ENCODE data around the gene PLOD1.
"Not testable (repeated sequence)": the region's sequence is repeated elsewhere in the genome, so short reads cannot be mapped to it uniquely, and the experiment has no call there.

The PLOD1 gene

DNA sequence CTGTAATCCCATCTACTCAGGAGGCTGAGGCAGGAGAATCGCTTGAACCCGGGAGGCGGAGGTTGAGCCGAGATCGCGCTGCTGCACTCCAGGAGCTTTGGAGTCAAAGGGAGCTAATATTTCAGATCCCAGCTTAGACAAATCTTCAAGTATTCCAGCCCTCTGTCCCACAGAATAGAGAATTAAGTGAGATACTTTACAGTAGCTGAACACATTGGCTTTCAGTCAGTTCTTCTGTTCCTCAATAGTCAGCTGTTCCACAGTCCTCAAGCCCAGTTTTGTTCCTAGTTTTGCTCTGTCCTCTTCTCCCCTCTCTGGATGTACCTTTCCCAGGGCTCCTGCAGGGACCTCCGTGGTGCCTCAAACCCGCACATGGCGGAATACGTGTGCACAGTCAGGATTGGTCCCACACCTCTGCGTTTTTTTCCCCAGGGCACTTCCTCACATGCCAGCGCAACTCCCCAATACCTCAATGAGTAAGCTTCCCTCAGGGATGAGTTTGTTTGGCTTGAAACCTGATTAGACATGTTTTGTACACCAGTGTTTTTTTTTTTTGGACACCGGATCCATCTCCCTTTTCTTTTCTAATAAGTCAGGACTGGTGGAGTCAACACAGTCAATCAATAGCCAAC is 47.0 kb downstream of the PLOD1 start:
- DNase-seq: no peak

GRCh38 chr1:11982010-11982392 is 47.5 kb downstream of the PLOD1 start:
- DNase-seq: no peak

DNA sequence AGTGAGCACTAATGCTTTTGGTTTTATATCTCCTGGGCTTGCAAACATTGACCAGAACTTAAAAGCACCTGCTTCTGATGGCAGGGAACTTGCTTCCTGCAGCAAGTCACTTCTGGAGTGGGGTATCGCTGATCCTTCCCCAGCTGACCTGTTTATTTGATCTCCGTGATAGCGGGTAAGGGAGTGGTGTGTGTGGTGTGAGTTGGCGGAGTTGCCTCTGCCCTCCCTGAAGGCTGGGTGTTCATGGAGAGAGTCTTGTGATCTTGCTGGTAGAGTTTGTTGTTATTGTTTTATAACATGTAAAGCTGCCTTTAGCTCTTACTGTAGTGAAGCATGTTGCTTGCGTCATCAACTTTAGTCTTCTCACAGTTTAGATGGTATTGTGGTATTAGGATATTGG is 49.6 kb downstream of the PLOD1 start:
- no peak for DNase-seq

GRCh38 chr1:11984576-11984975 is 50.1 kb downstream of the PLOD1 start:
- DNase-seq: no peak

DNA sequence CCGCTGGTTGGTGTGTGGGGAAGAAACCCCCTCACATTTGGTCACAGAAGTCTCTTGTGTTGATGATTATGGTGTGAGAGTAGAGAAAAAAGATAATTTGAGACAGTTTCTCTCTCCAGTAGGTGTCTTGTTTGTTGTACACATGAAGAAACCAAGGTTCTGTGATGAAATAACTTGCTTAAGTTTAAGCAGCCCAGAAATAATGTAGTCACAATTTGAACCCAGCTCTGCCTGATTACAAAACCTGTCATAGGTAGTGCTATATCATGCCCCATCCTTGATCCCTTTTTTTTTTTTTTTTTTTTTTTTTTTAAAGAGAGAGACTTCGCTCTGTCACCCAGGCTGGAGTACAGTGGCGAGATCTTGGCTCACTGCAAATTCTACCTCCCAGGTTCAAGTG is 50.7 kb downstream of the PLOD1 start:
- no peak for DNase-seq

DNA sequence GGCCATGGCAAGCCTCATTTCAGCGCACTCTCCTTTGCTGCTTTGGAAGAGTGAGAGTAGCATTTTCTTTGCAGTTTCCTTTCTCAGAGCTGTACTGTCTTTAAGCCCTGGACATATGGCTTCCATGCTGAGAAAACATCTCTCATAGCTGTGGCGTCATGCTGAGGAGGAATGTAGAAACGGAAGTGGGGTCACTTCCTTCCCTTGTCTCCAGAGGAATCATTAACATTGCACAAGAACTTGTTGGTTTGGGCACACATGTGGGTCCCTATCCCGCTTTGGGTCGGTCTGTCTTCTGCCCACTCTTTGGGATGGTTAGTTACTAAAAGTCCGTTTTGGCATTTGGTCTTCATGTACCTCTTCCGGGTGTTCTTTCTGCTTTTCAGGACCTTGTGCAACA is 51.3 kb downstream of the PLOD1 start:
- DNase-seq: no peak

DNA sequence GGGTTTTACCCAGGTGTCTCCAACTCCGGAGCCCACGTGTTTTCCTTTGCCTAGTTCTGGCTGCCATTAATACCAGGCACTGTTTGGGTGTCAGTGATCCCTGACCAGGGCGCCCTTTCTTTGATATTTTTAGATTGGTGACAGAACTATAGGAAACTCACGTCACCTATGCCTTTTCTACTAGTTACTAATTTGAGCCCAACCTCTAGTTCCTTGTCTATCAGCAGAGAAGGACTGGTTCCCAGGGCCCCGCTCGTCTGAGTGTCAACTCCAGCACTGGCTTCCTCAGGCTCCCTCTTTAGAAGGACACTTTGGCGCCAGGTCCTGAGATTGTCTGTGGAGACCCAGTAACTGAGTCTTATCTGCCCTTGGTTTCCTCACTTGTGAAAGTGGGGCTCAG is 55.2 kb downstream of the PLOD1 start:
- DNase-seq: no peak

GRCh38 chr1:11990303-11991032 is 56.0 kb downstream of the PLOD1 start:
- DNase-seq: no peak

DNA sequence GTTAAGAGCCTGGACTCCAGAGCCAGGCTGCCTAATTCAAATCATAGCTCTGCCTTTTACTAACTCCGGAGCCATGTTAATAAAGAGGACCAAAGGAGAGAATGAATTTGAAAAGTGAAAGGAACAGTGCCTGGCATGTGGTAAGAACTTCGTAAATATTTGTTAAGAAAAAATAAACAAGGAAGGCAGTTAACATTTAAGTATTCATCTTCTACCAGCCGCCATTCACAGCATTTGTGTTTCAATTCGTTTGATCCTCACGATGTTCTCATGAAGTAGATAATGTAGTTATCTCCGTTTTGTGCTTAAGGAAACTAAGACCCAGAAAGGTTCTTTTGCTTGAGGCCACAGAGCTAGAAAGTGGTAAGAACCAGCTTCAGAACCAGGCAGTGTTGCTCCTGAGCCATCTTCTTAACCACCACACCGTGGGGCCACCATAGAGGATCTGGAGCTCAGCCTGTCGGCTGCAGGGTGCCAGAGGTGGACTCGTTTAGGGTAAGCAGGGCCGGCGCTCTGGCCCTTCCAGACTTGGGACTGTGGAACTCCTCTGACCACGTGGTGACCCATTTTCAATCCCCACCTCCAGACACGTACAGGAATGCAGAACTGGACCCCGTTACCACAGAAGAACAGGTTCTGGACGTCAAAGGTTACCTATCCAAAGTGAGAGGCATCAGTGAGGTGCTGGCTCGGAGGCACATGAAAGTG is 57.6 kb downstream of the PLOD1 start:
- DNase-seq: no peak

GRCh38 chr1:11997081-11997850 is 62.7 kb downstream of the PLOD1 start:
- no peak for DNase-seq

- DNase-seq: no peak
Measured at GRCh38 chr1:11998636-11999035, 64.1 kb downstream of the PLOD1 start.

GRCh38 chr1:11999236-11999635 is 64.7 kb downstream of the PLOD1 start:
- DNase-seq: no peak

GRCh38 chr1:12001249-12001917 is 66.9 kb downstream of the PLOD1 start:
- no peak for DNase-seq

- no peak for DNase-seq
Measured at GRCh38 chr1:12001996-12002493, 67.5 kb downstream of the PLOD1 start.

DNA sequence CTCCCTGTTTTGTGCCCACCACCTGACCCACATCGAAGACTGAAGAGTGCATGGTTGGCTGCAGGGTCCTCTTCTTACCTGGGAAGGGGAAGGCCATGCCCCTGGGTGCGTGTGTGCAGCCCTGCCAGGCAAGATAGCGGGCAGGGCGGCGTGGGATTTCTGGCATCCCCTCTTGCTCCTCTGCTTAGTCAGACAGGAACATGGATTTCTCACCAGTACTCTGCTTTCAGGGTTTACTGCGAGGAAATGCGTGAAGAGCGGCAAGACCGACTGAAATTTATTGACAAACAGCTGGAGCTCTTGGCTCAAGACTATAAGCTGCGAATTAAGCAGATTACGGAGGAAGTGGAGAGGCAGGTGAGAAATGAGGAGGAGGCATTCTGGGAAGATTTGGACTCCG is 69.2 kb downstream of the PLOD1 start:
- DNase-seq: no peak

DNA sequence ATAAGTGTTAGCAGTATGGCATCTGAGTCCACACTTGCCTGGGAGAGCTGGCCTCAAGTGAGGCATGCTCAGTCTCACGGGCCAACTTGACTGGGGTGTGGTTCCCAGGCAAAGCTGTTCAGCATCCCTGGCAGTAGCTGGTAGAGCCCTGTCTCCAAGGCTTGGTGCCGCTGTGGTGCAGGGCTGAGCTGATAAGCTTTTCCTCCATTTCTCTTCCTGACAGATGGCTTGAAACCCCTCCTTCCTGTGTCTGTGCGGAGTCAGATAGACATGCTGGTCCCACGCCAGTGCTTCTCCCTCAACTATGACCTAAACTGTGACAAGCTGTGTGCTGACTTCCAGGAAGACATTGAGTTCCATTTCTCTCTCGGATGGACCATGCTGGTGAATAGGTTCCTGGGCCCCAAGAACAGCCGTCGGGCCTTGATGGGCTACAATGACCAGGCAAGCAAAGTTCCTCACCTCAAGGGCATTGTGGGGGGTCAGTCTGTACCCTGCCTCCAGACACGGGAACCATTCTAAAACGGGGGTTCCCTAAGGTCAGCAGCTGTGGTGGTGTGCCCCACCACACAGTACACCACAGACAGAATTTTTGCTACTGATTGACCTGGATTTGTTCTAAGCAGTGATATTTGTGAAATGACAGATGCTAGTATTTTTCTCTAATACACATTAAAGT is 71.1 kb downstream of the PLOD1 start:
- no peak for DNase-seq

DNA sequence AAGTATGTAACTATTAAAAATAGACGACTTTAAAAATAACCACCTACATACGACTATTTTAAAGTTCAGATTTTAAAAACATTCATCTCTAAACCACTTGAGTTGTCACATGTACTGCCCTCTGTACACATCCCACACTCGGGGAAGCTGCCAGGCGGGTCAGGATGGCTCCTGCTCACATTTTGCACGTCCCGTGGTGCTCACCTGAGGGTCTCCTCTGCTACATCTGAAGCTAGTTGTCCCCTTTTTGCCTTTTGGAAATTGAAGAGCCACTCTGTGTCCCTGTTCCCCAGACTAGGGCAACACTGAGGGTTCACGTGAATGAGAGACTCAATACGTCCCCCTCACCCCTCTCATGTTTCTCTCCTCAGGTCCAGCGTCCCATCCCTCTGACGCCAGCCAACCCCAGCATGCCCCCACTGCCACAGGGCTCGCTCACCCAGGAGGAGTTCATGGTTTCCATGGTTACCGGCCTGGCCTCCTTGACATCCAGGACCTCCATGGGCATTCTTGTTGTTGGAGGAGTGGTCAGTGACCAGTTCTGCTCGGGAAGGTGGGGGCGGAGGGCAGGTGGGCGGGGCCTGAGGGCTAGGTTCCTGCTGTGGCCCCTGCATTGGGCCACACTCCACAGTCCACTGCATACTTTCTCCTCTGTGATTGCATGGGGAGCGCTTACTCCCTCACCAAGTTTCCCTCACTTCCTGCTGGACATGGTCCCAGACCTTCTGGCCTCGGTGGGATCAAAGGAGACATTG is 71.8 kb downstream of the PLOD1 start:
- no peak for DNase-seq

- no peak for DNase-seq
Measured at GRCh38 chr1:12007204-12007603, 72.7 kb downstream of the PLOD1 start.

- not testable (repeated sequence) for DNase-seq
Measured at GRCh38 chr1:12008355-12008754, 73.8 kb downstream of the PLOD1 start.

- no peak for DNase-seq
Measured at GRCh38 chr1:12009318-12009947, 74.9 kb downstream of the PLOD1 start.
